ENCODE results near the gene ST6GAL2.

GRCh38 chr2:106899786-106900530 is 14.0 kb upstream of the ST6GAL2 start:
- TF ChIP-seq NR3C1 (CRISPR knock-in tag; IDR thresholded peaks at IDR 0.05) (no peak), MBD2 (IDR thresholded peaks at IDR 0.05; ENCODE audit: borderline replicate concordance, low read depth) (no peak), FOXK1 (CRISPR knock-in tag; IDR thresholded peaks at IDR 0.05; ENCODE audit: borderline replicate concordance) (no peak), KDM1A (IDR thresholded peaks at IDR 0.05) (no peak), JUND (IDR thresholded peaks at IDR 0.05; ENCODE audit: borderline replicate concordance, low read depth, low read length) (no peak), JUND (tag; IDR thresholded peaks at IDR 0.05; ENCODE audit: borderline replicate concordance, low read depth, low read length) (no peak), ZNF644 (tag; IDR thresholded peaks at IDR 0.05; ENCODE audit: low read depth) (no peak), RBM39 (optimal IDR thresholded peaks at IDR 0.05; ENCODE audit: low read depth, low read length) (no peak), TBL1XR1 (IDR thresholded peaks at IDR 0.05; ENCODE audit: low read length in 2 of 2) (no peak), SMAD1 (IDR thresholded peaks at IDR 0.05; ENCODE audit: low read depth, low read length, partially characterized antibody) (no peak)
- TF ChIP-seq, protein P1, sequence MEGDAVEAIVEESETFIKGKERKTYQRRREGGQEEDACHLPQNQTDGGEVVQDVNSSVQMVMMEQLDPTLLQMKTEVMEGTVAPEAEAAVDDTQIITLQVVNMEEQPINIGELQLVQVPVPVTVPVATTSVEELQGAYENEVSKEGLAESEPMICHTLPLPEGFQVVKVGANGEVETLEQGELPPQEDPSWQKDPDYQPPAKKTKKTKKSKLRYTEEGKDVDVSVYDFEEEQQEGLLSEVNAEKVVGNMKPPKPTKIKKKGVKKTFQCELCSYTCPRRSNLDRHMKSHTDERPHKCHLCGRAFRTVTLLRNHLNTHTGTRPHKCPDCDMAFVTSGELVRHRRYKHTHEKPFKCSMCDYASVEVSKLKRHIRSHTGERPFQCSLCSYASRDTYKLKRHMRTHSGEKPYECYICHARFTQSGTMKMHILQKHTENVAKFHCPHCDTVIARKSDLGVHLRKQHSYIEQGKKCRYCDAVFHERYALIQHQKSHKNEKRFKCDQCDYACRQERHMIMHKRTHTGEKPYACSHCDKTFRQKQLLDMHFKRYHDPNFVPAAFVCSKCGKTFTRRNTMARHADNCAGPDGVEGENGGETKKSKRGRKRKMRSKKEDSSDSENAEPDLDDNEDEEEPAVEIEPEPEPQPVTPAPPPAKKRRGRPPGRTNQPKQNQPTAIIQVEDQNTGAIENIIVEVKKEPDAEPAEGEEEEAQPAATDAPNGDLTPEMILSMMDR (IDR thresholded peaks at IDR 0.05 in 2 of 3, conservative IDR thresholded peaks at IDR 0.05 in 1 of 3; ENCODE audit: insufficient read depth in 2 of 3, low read depth in 1 of 3, low read length in 3 of 3): no peak
